HL-60 (cell line): ENCODE data around the gene PRODH2.
A peak's percentile ranks its signal among the peaks of the same experiment; 100 is the strongest.

Experiments
- GABPA ChIP-seq: IDR thresholded peaks from 2 replicates; pipeline ENCODE4 v1.6.1; 2012; ENCODE audit warnings: low read depth
- POLR2AphosphoS5 ChIP-seq: IDR thresholded peaks from 2 replicates; pipeline ENCODE4 v1.6.1; 2012; ENCODE audit warnings: low read depth
- REST ChIP-seq: IDR thresholded peaks from 2 replicates; pipeline ENCODE4 v1.6.1; 2012; ENCODE audit warnings: low read depth; ENCODE audit not compliant: insufficient replicate concordance
- SPI1 ChIP-seq: IDR thresholded peaks from 2 replicates; pipeline ENCODE4 v1.6.1; 2012; ENCODE audit warnings: low read depth, mild to moderate bottlenecking, borderline replicate concordance
- TF ChIP-seq, protein P1 (sequence below): IDR thresholded peaks from one replicate; pipeline ENCODE4 v1.5.1; 2011; ENCODE audit warnings: low read length, control low read depth, inconsistent platforms; ENCODE audit not compliant: insufficient read depth

DNA sequence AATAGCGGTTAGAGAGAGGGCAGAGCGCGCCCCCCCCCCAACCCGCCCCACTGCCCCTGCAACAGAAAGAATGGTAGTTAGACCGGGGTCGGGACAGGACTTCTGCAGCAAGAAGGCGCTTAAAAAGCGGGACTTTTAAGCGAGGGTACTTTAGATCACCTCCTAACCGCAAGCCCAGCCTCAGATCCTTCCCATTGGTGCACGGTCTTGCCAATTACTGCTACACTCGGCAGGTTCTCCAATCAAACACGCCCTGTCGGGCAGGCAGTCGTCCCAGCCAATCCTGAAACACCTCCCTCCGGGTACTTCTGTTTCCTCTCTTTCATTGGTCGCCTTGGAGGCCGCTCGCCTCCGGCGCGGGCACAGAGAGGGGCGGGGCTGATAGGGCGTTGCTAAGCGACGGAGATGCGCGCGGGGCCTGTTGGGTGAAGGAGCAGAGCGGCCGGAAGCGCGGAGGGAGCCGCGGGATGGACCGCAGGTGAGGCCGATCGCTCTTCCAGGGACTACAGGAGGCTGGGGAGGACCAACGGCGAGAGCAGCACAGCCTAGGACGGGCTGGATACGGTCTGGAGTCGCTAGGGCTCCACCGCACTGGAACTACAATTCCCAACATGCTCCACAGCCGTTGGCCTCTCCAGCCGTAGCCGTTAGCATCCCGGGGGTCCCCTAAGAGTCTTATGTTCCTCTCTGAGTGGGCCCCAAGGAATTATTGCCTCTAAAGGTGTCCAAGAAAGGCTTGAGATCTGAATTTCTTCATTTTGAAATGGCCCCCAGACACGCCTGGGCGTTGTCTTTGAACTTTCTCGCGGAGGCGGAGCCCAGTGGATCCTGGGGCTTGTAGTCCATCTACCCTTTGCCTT is 54.7 kb downstream of the PRODH2 start, which contains the start of gene PROSER3:
- TF ChIP-seq, protein P1, sequence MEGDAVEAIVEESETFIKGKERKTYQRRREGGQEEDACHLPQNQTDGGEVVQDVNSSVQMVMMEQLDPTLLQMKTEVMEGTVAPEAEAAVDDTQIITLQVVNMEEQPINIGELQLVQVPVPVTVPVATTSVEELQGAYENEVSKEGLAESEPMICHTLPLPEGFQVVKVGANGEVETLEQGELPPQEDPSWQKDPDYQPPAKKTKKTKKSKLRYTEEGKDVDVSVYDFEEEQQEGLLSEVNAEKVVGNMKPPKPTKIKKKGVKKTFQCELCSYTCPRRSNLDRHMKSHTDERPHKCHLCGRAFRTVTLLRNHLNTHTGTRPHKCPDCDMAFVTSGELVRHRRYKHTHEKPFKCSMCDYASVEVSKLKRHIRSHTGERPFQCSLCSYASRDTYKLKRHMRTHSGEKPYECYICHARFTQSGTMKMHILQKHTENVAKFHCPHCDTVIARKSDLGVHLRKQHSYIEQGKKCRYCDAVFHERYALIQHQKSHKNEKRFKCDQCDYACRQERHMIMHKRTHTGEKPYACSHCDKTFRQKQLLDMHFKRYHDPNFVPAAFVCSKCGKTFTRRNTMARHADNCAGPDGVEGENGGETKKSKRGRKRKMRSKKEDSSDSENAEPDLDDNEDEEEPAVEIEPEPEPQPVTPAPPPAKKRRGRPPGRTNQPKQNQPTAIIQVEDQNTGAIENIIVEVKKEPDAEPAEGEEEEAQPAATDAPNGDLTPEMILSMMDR, result no peak
- TF ChIP-seq POLR2AphosphoS5, result peak; percentile 77
- no peak for TF ChIP-seq SPI1
- TF ChIP-seq REST, result no peak
- peak; percentile 52; the same call in 1 of the 2 replicates for TF ChIP-seq GABPA
